Measurements from ENCODE around the gene LY6G6F.

The LY6G6F gene

DNA sequence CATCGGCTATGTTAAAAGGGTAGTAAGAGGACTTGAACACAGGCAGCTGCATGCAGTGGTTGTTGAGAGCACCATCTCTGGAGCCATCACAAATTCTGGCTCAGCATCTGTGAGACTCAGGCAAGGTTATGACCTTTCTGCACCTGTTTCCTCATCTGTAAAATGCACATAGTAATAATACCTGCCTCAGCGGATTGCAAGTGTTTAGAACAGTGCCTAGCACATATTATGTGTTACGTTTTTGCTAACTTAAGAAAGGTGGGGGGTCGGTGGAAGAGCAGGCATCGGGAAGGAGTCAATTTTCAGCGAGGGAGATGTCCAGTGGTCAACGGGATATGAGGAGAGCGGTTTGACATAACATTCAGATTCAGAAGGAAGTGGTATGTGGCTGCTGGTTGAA is 28.7 kb upstream of the LY6G6F start:
- no peak for TF ChIP-seq FOXP2 (optimal IDR thresholded peaks at IDR 0.05; ENCODE audit: borderline replicate concordance, extremely low read depth, extremely low read length, insufficient read depth)
- no peak for TF ChIP-seq TAF1 (IDR thresholded peaks at IDR 0.05; ENCODE audit: borderline replicate concordance, insufficient read depth, low read length)
- TF ChIP-seq SIN3A (IDR thresholded peaks at IDR 0.05; ENCODE audit: borderline replicate concordance, insufficient read depth, low read length), result no peak
- no peak for TF ChIP-seq POLR2AphosphoS5 (IDR thresholded peaks at IDR 0.05; ENCODE audit: low read depth, low read length)
- TF ChIP-seq, protein P1, sequence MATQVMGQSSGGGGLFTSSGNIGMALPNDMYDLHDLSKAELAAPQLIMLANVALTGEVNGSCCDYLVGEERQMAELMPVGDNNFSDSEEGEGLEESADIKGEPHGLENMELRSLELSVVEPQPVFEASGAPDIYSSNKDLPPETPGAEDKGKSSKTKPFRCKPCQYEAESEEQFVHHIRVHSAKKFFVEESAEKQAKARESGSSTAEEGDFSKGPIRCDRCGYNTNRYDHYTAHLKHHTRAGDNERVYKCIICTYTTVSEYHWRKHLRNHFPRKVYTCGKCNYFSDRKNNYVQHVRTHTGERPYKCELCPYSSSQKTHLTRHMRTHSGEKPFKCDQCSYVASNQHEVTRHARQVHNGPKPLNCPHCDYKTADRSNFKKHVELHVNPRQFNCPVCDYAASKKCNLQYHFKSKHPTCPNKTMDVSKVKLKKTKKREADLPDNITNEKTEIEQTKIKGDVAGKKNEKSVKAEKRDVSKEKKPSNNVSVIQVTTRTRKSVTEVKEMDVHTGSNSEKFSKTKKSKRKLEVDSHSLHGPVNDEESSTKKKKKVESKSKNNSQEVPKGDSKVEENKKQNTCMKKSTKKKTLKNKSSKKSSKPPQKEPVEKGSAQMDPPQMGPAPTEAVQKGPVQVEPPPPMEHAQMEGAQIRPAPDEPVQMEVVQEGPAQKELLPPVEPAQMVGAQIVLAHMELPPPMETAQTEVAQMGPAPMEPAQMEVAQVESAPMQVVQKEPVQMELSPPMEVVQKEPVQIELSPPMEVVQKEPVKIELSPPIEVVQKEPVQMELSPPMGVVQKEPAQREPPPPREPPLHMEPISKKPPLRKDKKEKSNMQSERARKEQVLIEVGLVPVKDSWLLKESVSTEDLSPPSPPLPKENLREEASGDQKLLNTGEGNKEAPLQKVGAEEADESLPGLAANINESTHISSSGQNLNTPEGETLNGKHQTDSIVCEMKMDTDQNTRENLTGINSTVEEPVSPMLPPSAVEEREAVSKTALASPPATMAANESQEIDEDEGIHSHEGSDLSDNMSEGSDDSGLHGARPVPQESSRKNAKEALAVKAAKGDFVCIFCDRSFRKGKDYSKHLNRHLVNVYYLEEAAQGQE (IDR thresholded peaks at IDR 0.05; ENCODE audit: insufficient read depth in 1 of 2, low read depth in 2 of 2, low read length in 2 of 2), result no peak

DNA sequence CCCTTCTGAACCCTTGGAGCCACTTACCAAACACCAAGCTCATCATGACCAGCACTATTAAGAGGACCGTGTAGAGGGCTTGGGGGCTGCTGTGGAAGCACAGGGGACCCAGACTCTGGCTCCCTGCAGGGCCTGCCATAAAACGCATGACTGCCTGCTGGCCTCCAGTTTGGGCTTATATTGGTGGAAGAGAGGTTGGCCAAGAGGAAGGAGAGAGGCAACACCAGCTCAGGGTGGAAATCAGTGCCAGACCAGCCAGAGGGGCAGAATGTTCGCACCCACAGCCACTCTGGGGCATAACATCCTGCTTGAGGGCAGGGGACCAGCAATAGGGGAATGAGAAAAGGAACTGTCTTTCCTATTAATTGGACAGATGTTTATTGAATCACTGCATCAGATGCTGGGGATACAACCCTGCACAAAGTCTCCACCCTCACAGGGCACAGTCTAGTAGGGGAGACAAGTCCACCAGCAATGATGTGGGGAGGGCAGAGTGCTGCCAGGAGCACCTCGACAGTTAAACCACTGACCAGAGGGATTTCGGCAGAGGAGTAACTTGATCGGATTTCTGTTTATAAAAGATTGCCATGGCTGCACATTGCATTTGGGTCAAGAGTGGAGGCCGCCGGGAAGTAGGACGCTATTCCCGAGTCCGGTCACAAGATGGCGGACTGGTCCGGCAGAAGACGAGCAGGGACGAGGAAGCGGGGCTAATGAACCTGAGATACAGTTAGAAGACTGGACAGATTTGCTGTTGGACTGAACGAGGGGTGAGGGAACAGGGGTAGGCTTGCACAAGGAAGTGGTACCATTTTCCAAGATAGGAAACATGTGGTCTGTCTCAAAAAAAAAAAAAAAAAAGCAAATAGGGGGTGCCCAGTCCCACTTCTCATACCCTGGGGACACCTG is 26.2 kb upstream of the LY6G6F start, which contains the start of gene LY6G5C:
Gene LY6G5C (minus strand): TSS at position 842 of the 909 bp plus-strand sequence. CDS start 694 bp downstream, at position 148.
- TF ChIP-seq POLR2AphosphoS5 (IDR thresholded peaks at IDR 0.05; ENCODE audit: low read depth, low read length), result no peak
- TF ChIP-seq FOXP2 (optimal IDR thresholded peaks at IDR 0.05; ENCODE audit: borderline replicate concordance, extremely low read depth, extremely low read length, insufficient read depth), result no peak
- TF ChIP-seq TAF1 (IDR thresholded peaks at IDR 0.05; ENCODE audit: borderline replicate concordance, insufficient read depth, low read length), result no peak
- TF ChIP-seq, protein P1 (IDR thresholded peaks at IDR 0.05; ENCODE audit: insufficient read depth in 1 of 2, low read depth in 2 of 2, low read length in 2 of 2), result no peak
- TF ChIP-seq SIN3A (IDR thresholded peaks at IDR 0.05; ENCODE audit: borderline replicate concordance, insufficient read depth, low read length), result peak; percentile 48; the same call in 1 of the 2 replicates

DNA sequence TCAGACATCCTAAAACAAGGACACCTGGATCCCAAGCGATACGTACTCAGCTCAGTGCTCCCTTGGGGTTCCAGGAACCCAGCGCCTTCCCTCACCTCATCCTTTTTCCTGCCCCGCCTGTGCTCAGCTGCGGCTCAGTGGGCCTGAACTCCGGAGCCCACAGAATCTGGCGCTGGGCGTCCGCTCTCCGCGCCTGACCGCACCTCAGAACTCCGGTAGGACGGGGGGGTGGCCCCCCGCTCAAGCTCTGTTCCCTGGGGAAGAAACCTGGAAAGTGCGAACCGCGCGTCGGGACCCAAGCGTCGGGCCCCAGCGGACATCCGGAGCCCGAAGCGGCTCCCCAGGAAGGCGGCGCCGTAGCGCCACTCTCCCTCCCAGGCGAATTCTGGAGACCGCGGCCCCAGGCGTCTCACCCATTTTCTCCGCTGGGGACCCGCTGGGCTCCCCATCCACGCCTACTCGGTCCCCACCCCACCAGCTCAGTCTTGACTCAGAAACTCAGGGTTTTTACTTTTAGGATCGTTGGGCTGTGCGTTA is 25.5 kb upstream of the LY6G6F start:
- TF ChIP-seq SIN3A (IDR thresholded peaks at IDR 0.05; ENCODE audit: borderline replicate concordance, insufficient read depth, low read length) (no peak), TAF1 (IDR thresholded peaks at IDR 0.05; ENCODE audit: borderline replicate concordance, insufficient read depth, low read length) (no peak), POLR2AphosphoS5 (IDR thresholded peaks at IDR 0.05; ENCODE audit: low read depth, low read length) (no peak), FOXP2 (optimal IDR thresholded peaks at IDR 0.05; ENCODE audit: borderline replicate concordance, extremely low read depth, extremely low read length, insufficient read depth) (no peak)
- TF ChIP-seq, protein P1 (IDR thresholded peaks at IDR 0.05; ENCODE audit: insufficient read depth in 1 of 2, low read depth in 2 of 2, low read length in 2 of 2), result no peak

DNA sequence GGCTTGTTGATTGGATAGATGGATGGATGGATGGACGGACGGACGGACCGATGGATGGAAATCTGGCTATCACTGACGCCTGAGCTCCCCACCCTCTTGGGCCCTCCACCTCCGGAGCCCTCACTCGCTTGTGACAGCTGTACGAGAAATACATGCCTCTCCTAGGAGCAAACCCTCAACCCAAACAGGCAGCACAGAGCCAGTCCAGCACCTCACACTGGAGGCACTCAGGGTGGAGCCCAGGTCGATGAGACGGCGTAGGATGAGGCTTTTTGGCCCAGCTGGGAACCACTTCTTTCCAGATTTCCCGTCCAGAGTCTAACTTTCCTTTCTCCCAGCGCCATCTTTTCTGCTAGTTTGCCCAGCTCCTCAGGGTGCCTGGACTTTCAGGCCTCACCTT is 23.1 kb upstream of the LY6G6F start:
- TF ChIP-seq TAF1 (IDR thresholded peaks at IDR 0.05; ENCODE audit: borderline replicate concordance, insufficient read depth, low read length) (no peak), POLR2AphosphoS5 (IDR thresholded peaks at IDR 0.05; ENCODE audit: low read depth, low read length) (no peak), SIN3A (IDR thresholded peaks at IDR 0.05; ENCODE audit: borderline replicate concordance, insufficient read depth, low read length) (no peak), FOXP2 (optimal IDR thresholded peaks at IDR 0.05; ENCODE audit: borderline replicate concordance, extremely low read depth, extremely low read length, insufficient read depth) (no peak)
- TF ChIP-seq, protein P1 (IDR thresholded peaks at IDR 0.05; ENCODE audit: insufficient read depth in 1 of 2, low read depth in 2 of 2, low read length in 2 of 2), result no peak
